PFSK-1 (cell line): ENCODE measurements around the gene KAT2B.

ENCODE experiments used
- FOXP2 ChIP-seq: optimal IDR thresholded peaks from 2 replicates; pipeline ENCODE3; 2011; ENCODE audit warnings: borderline replicate concordance, control low read depth, inconsistent platforms; ENCODE audit not compliant: insufficient read depth; ENCODE audit errors: extremely low read length, extremely low read depth
- POLR2AphosphoS5 ChIP-seq: IDR thresholded peaks from 2 replicates; pipeline ENCODE4 v1.6.1; 2012; ENCODE audit warnings: low read depth, mild to moderate bottlenecking, control low read depth, low read length, moderate library complexity
- SIN3A ChIP-seq: IDR thresholded peaks from 2 replicates; pipeline ENCODE4 v1.6.1; 2012; ENCODE audit warnings: mild to moderate bottlenecking, low read length, moderate library complexity, borderline replicate concordance; ENCODE audit not compliant: insufficient read depth
- TAF1 ChIP-seq: IDR thresholded peaks from 2 replicates; pipeline ENCODE4 v1.6.1; 2012; ENCODE audit warnings: low read length, control low read depth, borderline replicate concordance; ENCODE audit not compliant: insufficient read depth
- TF ChIP-seq, protein P1 (sequence below), 2 experiments: IDR thresholded peaks; 2 replicates each; pipeline versions ENCODE4 v1.6.1 to v1.8.0; 2011 to 2012; ENCODE audit warnings: low read depth in 2 of 2, low read length in 2 of 2, control low read depth in 1 of 2, inconsistent platforms in 1 of 2, mild to moderate bottlenecking in 1 of 2, moderate library complexity in 1 of 2; ENCODE audit not compliant: insufficient read depth in 1 of 2

DNA sequence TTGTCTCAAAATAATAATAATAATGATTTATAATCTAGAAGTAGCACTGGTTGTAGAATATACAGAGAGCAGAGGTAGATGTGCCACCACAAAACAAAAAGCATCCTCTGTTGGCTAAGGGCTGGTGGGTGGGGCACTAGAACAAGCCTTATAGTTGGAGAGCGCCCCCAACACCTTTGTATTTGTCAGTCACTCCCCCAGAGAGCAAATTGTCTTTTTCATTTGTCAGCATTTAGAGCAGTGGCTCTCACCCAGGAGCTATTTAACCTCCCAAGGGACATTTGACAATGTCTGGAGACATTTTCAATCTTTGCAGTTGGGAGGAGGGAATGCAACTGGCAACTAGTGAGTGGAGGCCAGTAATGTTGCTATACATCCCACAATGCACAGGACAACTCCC lies 6.3 kb downstream of the KAT2B start:
- TF ChIP-seq POLR2AphosphoS5 (no peak), SIN3A (no peak), TAF1 (no peak), FOXP2 (no peak)
- TF ChIP-seq, protein P1, sequence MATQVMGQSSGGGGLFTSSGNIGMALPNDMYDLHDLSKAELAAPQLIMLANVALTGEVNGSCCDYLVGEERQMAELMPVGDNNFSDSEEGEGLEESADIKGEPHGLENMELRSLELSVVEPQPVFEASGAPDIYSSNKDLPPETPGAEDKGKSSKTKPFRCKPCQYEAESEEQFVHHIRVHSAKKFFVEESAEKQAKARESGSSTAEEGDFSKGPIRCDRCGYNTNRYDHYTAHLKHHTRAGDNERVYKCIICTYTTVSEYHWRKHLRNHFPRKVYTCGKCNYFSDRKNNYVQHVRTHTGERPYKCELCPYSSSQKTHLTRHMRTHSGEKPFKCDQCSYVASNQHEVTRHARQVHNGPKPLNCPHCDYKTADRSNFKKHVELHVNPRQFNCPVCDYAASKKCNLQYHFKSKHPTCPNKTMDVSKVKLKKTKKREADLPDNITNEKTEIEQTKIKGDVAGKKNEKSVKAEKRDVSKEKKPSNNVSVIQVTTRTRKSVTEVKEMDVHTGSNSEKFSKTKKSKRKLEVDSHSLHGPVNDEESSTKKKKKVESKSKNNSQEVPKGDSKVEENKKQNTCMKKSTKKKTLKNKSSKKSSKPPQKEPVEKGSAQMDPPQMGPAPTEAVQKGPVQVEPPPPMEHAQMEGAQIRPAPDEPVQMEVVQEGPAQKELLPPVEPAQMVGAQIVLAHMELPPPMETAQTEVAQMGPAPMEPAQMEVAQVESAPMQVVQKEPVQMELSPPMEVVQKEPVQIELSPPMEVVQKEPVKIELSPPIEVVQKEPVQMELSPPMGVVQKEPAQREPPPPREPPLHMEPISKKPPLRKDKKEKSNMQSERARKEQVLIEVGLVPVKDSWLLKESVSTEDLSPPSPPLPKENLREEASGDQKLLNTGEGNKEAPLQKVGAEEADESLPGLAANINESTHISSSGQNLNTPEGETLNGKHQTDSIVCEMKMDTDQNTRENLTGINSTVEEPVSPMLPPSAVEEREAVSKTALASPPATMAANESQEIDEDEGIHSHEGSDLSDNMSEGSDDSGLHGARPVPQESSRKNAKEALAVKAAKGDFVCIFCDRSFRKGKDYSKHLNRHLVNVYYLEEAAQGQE (IDR thresholded peaks at IDR 0.05; ENCODE audit: insufficient read depth in 1 of 2, low read depth in 2 of 2, low read length in 2 of 2), result no peak
